ENCODE results near the gene APCS.

DNA sequence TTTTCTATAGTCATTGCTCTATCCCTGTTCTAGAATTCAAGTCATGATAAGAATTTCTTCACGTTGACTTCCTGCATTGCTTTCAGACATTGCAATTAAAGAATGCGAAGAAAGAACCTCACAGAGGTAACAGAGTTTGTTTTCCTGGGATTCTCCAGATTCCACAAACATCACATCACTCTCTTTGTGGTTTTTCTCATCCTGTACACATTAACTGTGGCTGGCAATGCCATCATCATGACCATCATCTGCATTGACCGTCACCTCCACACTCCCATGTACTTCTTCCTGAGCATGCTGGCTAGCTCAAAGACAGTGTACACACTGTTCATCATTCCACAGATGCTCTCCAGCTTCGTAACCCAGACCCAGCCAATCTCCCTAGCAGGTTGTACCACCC lies 10.6 kb downstream of the APCS start:
- TF ChIP-seq, protein P1, sequence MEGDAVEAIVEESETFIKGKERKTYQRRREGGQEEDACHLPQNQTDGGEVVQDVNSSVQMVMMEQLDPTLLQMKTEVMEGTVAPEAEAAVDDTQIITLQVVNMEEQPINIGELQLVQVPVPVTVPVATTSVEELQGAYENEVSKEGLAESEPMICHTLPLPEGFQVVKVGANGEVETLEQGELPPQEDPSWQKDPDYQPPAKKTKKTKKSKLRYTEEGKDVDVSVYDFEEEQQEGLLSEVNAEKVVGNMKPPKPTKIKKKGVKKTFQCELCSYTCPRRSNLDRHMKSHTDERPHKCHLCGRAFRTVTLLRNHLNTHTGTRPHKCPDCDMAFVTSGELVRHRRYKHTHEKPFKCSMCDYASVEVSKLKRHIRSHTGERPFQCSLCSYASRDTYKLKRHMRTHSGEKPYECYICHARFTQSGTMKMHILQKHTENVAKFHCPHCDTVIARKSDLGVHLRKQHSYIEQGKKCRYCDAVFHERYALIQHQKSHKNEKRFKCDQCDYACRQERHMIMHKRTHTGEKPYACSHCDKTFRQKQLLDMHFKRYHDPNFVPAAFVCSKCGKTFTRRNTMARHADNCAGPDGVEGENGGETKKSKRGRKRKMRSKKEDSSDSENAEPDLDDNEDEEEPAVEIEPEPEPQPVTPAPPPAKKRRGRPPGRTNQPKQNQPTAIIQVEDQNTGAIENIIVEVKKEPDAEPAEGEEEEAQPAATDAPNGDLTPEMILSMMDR (conservative IDR thresholded peaks at IDR 0.05), result no peak
- TF ChIP-seq EZH2 (IDR thresholded peaks at IDR 0.05; ENCODE audit: low read depth), result no peak

All from PC-9 (cell line).